ENCODE measurements around the gene KMO.

KMO gene

GRCh38 chr1:241536969-241537368 is 4.8 kb downstream of the KMO start:
- DNase-seq (ENCODE audit: low spot score) = no peak

- no peak for DNase-seq (ENCODE audit: low spot score)
Observed at GRCh38 chr1:241542199-241542907, 10.2 kb downstream of the KMO start.

- DNase-seq (ENCODE audit: low spot score) = no peak
Observed at GRCh38 chr1:241548008-241548407, 15.8 kb downstream of the KMO start.

GRCh38 chr1:241550318-241550717 is 18.1 kb downstream of the KMO start:
- DNase-seq (ENCODE audit: low spot score) = no peak

GRCh38 chr1:241551759-241552638 is 19.8 kb downstream of the KMO start:
- no peak for DNase-seq (ENCODE audit: low spot score)

- DNase-seq (ENCODE audit: low spot score) = no peak
Observed at GRCh38 chr1:241553886-241554592, 21.9 kb downstream of the KMO start.

GRCh38 chr1:241555526-241555925 is 23.3 kb downstream of the KMO start:
- DNase-seq (ENCODE audit: low spot score) = no peak

- DNase-seq (ENCODE audit: low spot score) = no peak
Observed at GRCh38 chr1:241557031-241557430, 24.9 kb downstream of the KMO start.

- no peak for DNase-seq (ENCODE audit: low spot score)
Observed at GRCh38 chr1:241557551-241558193, 25.5 kb downstream of the KMO start.

GRCh38 chr1:241560146-241560848 is 28.1 kb downstream of the KMO start:
- peak; percentile 9 for DNase-seq (ENCODE audit: low spot score)

- no peak for DNase-seq (ENCODE audit: low spot score)
Observed at GRCh38 chr1:241560849-241561187, 28.6 kb downstream of the KMO start.

- no peak for DNase-seq (ENCODE audit: low spot score)
Observed at GRCh38 chr1:241569848-241570247, 37.7 kb downstream of the KMO start.

GRCh38 chr1:241574154-241574553 is 42.0 kb downstream of the KMO start:
- no peak for DNase-seq (ENCODE audit: low spot score)

- no peak for DNase-seq (ENCODE audit: low spot score)
Observed at GRCh38 chr1:241579434-241579833, 47.3 kb downstream of the KMO start.

- no peak for DNase-seq (ENCODE audit: low spot score)
Observed at GRCh38 chr1:241582921-241583321, 50.7 kb downstream of the KMO start.

GRCh38 chr1:241586905-241587512 is 54.8 kb downstream of the KMO start:
- no peak for DNase-seq (ENCODE audit: low spot score)

GRCh38 chr1:241589521-241589920 is 57.3 kb downstream of the KMO start:
- no peak for DNase-seq (ENCODE audit: low spot score)

- no peak for DNase-seq (ENCODE audit: low spot score)
Observed at GRCh38 chr1:241590719-241591118, 58.5 kb downstream of the KMO start.

- no peak for DNase-seq (ENCODE audit: low spot score)
Observed at GRCh38 chr1:241591317-241591716, 59.1 kb downstream of the KMO start.

- DNase-seq (ENCODE audit: low spot score) = no peak
Observed at GRCh38 chr1:241591736-241592135, 59.6 kb downstream of the KMO start.

GRCh38 chr1:241592273-241592958 is 60.2 kb downstream of the KMO start:
- no peak for DNase-seq (ENCODE audit: low spot score)
